ENCODE measurements around the gene VWA5B2.
A peak's percentile ranks its signal among the peaks of the same experiment; 100 is the strongest.
"Not testable (repeated sequence)": the region's sequence is repeated elsewhere in the genome, so short reads cannot be mapped to it uniquely, and the experiment has no call there.

The VWA5B2 gene

DNA sequence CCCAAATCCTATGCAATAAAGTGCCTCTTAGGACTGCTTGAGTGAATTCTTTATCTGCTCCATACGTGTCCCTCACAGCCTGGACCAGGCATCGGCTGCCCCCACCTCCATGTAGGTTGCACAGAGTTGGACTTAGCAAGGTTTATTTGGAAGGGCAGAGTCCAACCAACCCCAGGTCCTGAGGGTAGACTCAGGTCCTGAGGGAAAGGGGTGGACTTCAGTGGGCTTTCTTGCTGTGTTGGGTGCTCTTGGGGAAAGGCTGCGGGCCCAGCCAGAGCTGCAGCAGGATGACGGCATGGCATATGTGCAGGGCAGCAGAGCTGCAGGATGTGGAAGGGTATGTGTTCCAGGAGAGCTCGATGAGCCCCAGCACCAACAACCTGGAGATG lies 12.9 kb downstream of the VWA5B2 start:
- DNase-seq (ENCODE audit: low spot score), result no peak

DNA sequence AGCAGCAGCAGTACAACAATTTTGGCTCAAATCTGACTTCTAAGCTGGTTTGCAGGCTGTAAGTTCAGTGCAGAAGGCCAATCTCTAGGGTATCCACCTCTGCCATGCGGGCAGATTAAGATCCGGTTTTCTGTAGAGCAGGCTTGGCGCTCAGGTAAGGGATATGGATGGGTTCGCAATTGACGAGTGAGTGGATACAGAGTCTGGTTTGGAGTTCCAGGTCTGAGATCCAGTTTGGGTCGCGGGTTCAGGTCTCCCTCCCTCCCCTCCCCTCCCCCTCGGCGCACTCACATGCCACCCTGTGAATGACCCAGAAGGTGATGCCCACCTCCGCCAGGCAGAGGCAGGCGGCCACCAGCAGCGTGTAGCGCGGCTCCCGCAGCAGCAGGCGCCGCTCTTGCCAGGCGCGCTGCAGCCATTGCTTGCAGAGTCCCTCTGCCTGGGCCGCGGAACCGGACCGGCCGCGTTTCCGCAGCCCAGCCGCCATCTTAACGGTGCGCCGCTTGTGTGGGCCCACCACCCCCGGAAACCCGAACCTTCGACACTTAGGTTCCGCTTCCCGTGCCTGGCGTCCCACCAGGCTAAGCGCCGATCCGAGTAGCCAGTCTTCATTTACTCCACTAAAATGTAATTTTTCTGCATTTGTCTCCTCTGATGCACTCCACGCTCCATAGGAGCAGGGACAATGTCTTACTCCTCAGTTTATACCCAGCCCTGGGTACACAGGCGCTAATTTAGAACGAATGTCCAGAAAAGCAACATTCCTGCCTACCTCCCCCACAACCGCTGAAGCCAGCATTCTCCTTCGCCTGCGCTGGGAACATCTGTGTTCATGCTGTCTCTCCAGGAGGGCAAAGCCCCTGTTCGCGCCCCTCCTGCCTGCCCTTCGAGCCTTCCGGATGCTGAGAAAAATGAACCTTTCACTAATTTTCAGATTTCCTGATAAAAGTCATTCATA lies 19.3 kb downstream of the VWA5B2 start, which contains the start of gene ALG3:
TSS of gene ALG3 (minus strand) at position 509 of the 958 bp plus-strand sequence. CDS start at position 487, 22 bp downstream.
- peak; percentile 91 for DNase-seq (ENCODE audit: low spot score)

DNA sequence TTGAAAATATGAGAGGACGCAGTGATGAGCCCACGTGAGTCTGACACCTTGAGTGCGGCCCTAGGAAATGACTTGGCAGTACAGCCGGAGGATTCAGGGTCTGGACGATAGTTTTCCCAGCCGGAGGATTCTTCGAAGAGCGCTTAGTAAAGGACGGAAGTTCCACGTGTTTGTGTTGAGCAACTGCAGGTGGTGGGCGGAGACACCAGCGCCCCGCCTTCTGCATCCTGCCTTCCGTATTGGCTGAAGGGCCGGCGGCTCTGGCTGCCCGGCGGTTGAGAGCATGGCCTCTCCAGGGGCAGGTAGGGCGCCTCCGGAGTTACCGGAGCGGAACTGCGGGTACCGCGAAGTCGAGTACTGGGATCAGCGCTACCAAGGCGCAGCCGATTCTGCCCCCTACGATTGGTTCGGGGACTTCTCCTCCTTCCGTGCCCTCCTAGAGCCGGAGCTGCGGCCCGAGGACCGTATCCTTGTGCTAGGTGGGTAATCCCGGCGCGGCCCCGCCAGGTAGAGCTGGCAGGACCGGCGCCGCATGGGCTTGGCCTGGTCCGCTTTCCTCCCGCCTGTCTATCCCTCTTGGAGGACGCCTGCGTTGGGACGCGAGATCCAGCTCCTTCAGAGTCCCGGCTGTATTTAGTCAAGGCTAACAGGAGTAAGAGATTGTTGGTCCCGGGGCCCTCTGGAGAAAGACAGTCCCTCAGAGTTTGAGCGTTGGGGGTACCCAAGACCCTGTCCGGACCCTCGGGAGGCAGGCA lies 20.2 kb downstream of the VWA5B2 start, which contains the start of gene EEF1AKMT4:
TSS of gene EEF1AKMT4 (plus strand) at position 261 of the 755 bp plus-strand sequence. CDS start at position 284, 23 bp downstream.
- peak; percentile 97 for DNase-seq (ENCODE audit: low spot score)

DNA sequence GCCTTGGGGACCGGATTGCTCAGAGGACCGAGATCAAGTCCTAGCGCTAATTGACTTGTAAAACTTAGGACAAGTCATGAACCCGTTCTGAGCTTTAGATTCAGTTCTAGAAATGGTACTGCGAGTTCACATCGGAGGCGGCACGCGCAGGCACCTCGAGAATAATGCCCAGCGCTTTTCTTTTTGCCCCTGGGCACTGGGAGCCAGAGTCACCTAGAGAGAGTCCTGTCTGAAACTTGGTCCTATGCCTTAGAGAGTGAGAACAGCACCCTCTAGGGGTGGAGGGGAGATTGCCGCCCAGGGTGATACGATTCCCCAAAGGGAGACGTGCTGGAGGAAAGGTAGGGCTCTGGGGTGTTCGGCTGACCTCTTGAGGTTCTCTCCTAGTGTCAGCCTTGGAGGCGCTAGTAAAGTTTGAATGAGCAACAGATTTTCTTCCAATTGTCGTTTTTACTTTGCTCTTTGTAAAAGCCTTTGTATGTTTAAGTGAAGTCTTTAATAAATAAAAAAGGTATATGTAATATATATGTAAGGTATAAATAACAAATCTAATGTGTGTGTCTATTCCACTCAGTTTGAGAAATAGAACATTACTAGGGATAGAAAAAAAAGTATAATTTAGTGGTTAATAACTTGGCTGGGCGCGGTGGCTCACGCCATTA lies 20.9 kb downstream of the VWA5B2 start:
- DNase-seq (ENCODE audit: low spot score), result peak; percentile 94

DNA sequence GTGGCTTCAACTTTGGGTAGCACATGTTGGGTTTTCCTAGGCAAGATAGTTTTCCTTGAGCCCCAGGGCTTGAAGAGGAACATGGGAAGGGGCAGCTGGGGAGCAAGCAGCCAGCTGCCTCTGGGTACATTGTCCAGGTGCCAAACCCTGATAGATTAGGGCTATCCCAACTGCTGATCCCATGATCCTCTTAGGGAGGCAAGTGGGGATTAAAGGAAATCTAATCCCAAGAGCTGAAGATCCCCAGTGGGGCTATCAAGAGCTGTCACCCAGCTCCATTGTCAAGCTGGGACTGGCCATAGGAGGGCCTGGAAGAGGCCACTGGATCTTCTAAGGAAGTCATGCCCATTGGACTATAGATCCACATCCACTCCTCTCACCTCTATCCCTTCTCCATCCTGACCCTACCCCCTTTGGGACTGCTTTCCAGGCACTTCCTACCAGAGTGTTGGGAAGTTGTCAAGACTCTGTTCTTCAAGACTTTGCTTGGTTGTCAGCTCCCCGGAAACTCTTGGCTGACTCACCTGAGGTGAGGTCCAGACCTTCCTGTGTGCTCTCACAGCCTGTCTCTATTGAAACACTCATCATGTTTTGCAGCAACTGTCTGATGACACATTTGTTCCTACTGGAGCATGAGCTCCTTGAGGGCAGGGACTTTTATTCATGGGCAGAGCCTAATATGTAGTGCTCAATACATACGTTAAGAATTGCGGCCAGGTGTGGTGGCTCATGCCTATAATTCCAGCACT lies 26.1 kb downstream of the VWA5B2 start:
- no peak for DNase-seq (ENCODE audit: low spot score)

DNA sequence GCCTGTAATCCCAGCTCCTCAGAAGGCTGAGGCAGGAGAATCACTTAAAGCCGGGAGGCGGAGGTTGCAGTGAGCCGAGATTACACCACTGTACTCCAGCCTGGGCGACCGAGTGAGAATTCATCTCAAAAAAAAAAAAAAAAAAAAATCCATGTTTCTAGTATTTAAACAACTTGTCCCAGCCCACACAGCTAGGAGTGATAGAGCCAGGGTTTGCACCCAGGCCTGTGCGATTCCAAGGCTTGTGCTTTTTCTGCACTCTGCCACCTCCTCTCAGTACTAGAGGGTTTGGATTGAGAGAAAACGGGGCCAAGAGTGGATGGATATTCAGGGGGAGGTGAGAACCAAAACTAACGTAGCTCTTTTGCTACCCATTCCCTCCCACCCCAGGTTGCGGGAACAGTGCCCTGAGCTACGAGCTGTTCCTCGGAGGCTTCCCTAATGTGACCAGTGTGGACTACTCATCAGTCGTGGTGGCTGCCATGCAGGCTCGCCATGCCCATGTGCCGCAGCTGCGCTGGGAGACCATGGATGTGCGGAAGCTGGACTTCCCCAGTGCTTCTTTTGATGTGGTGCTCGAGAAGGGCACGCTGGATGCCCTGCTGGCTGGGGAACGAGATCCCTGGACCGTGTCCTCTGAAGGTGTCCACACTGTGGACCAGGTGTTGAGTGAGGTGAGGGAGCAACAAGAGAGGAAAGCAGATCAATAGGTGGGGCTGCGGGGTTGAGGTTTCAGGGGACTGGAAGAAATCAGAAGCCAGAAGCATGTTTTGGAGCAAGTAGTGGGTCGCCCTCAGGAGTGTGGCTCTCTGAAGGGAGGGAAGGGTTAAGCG lies 27.9 kb downstream of the VWA5B2 start:
- no peak for DNase-seq (ENCODE audit: low spot score)

DNA sequence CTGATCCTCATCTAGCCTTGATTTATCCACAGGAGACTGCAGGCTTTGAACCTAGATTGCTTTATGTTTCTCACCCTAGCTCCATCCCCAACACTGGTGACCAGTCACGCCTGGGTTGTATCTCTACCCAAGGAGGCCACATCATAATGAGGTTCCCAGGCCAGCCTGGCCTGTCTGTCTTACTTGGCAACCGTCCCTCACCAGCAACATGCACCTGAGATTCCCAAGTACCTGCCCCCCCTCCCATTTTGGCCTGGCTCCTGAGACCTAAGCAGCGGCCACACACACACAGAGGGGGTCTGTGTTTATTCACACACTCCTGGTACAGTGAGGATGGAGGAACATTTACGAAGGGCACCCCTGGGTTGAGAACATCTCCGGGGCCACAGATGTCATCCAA lies 29.5 kb downstream of the VWA5B2 start:
- no peak for DNase-seq (ENCODE audit: low spot score)

DNA sequence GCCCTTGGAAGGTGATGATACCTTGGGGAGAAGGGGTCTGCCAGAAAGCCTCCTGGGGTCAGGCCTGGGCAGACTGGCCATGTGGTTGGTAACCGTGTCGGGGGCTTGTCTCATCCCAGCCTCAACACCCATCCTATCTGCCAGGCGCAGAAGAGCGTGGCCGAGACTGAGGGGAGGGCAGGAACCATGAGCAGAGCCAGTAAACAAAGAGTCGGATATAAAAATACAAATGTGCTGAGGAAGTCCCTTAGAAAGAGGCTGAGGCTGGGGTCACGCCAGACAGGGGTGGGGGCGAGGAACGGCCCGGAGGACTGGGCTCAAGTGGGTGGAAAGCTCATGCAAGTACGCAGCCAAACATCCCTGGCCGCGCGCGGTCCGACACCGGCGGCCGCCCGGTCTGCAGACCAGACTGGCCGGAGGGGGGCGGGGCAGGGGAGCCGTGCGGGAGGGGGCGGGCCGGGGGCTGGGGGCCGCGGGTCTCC lies 30.1 kb downstream of the VWA5B2 start:
- DNase-seq (ENCODE audit: low spot score), result no peak

DNA sequence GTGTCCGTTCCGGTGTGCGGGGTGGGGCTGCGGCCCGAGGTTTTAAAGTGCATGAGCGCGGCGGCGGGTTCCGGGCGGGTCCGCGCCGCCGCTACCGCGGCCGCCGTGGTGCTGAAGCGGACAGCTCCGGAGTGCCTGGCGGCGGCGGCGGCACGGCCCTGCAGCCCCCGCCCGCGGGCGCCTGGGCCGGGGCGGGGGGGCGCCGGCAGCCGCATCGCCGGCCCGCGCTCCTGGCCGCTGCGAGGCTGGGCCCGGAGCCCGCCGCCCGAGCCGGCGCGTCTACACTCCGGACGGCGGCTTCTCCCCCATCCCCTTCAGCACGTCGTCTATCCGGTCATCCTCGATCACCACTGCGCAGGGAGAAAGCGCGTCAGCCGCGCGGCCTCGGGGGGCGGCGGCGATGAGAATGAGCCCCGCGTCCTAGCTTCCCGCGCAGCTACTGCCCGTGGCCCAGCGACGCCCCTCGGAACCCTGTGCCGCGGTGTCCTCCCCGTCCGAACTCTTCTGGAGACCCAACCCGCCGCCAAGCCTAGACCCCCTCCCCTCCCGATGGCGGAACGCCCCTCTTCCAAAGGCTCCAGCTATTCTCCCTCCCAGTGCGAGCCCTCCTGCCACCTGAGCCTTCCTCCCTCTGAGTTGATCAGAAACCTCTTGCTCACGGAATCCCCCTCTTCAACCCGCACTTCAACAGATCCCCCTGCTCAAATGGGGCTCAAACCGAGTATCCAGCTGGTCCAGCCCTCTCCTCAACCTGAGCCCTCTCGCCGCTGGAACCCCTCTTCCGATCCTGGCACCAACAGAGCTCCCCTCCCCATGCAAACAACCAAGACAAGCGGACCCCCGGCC lies 30.7 kb downstream of the VWA5B2 start:
- DNase-seq (ENCODE audit: low spot score), result no peak

DNA sequence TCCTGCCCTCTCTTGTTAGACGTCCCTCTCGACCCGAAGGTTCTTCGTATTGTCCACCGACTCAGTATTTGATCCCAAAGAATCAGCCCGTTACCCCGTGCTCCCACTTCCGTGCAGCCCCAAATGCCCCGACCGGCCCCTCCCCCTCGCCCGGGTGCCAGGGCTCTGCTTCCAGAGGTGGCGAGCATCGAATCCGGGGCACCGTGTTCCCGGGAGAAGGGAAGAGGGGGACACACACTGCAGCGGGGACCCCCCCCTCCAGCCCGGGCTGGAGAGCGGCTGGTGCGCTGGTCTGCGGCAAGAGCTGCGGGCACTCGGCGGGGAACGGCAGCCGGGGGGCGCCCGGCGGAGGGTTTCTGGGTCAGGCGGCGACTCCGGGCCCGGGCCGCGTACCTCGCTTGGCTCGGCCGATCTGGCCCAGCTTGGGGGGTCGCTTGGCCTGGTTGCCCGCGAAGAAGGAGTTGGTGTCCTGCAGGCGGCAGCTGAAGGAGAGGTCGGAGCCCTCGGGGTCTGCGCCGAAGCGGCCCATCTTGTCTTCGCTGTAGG lies 31.4 kb downstream of the VWA5B2 start:
- DNase-seq (ENCODE audit: low spot score), result no peak

DNA sequence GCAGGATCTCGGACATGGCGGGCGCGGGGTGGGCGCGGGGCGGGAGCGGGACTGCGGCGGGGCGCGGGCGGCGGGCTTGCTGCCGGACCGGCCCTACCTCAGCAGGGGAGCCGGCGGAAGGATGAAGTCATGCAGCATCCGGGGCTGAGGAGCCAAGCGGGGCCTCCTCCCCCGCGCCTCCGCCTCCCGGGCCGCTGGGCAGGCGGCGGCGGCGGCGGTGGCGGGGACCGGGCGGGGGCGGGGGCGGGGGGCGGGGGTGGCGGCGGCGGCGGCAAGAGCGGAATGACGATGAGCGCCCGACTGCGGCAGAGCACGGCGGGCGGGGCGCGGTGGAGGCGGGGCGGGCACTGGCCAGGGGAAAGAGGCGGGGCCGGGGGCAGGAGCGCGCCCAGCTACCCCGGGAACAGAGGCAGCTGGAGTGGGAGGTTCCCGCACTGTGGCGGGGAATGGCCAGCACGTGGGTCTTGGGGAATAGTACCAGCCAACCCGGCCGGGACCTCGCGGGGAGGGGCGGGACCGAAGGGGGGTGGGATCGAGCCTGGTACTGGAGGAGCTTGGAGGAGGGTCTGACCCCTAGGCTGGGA lies 32.0 kb downstream of the VWA5B2 start, which contains the start of gene CAMK2N2:
TSS of gene CAMK2N2 (minus strand) at position 284 of the 584 bp plus-strand sequence. CDS start at position 16, 268 bp downstream.
- no peak for DNase-seq (ENCODE audit: low spot score)

DNA sequence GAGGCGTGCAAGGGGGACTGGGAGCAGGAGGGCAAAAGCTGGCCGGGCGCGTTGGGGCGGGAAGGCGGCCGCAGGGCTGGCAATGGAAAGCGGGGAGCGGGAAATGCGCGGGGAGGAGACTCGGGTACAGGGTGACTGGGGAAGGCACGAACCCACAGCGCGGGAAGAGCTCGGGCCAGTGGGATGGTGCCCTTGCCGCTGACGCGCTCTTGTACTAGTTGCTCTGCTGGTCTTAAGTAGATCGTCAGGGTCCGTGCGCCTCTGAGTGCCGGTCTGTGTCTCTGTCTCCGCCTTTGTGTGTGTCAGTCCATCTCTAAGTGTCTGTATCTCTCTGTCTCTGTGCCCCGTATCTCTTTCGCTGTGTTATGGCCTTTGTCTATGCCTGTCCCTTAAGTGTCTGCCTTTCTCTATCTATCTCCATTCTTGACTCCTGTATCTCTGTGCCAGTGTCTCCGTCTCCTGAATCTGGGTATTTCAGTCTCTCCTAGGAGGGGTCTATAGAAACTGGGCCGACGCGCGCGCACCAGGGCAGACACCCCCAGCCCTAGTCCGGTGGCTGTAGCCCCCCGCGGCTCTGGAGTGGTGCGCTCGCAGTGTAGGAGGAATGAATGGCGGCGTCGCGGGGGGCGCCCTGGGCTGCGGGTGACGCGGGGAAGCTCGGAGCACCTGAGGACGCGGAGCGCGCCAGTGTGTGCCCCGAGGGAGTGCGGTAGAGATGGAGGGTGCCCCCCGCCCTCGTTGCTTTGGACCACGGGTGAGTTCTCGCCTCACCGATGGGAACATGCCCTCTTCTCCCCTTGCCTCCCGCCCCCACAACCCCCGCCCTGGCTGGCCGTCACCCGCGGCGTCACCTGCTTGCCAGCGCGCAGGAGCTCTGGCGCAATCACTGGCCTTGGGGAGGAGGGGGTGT lies 32.7 kb downstream of the VWA5B2 start:
- no peak for DNase-seq (ENCODE audit: low spot score)

DNA sequence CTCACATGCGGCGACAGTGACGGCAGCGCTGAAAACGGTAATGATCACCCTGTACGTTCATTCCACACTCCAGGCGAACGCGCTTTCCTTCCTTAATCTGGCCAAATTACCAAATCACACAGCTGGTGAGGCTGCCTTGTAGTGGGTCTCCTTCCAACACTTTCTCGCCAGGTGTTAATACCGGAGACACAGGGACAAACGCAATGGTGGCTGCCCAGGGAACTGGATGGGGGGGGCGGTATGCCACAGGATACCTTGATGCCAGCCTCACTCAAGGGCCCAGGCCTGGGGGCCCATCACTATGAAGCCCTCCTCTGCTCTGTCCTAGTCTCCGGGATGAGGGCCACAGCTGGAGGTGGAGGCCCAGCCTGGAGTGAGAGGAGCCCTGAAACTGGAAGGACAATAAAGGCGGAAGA lies 33.4 kb downstream of the VWA5B2 start:
- no peak for DNase-seq (ENCODE audit: low spot score)

DNA sequence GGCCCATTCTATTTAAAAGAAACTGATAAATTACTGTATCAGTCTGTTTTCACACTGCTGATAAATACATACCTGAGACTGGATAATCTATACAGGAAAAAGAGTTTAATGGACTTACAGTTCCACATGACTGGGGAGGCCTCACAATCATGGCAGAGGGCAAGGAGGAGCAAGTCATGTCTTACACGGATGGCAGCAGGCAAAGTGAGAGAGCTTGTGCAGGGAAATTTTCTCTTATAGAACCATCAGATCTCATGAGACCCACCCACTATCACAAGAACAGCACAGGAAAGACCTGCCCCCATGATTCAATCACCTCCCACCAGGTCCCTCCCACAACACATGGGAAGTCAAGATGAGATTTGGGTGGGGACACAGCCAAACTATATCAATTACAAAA lies 37.9 kb downstream of the VWA5B2 start:
- not testable (repeated sequence) for DNase-seq (ENCODE audit: low spot score)

DNA sequence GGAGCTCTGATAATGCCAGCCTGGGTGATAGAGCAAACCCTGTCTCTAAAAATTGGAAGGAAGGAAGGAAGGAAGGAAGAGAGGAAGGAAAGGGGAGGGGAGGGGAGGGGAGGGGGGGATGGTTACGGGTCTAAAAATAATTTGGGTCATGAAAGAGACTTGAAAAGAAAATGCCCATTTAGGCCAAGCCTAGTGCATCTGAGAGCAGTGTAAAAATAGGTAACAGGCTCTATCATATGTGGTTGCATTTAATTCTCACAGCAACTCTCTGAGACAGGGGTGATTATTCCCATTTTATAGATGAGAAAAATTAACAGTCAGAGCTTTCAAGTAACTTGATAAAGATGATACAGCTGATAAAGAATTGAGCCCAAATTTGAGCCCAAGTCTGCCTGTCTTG lies 42.9 kb downstream of the VWA5B2 start:
- DNase-seq (ENCODE audit: low spot score), result no peak

DNA sequence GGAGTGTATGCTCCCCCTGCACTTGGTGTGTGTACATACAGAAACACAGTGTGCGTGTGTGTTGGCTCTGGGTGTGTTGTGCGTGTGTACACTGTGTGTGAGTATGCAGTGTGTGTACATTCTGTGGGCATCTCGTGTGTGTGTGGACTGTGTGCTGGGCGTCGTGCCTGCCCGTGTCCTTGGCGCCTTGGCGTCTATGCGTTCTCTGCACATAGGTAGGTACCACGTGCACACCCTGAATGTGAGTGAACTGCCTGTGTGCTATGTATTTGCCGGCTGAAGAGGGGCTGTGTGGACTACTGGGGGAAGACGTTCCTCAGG lies 46.0 kb downstream of the VWA5B2 start:
- no peak for DNase-seq (ENCODE audit: low spot score)

DNA sequence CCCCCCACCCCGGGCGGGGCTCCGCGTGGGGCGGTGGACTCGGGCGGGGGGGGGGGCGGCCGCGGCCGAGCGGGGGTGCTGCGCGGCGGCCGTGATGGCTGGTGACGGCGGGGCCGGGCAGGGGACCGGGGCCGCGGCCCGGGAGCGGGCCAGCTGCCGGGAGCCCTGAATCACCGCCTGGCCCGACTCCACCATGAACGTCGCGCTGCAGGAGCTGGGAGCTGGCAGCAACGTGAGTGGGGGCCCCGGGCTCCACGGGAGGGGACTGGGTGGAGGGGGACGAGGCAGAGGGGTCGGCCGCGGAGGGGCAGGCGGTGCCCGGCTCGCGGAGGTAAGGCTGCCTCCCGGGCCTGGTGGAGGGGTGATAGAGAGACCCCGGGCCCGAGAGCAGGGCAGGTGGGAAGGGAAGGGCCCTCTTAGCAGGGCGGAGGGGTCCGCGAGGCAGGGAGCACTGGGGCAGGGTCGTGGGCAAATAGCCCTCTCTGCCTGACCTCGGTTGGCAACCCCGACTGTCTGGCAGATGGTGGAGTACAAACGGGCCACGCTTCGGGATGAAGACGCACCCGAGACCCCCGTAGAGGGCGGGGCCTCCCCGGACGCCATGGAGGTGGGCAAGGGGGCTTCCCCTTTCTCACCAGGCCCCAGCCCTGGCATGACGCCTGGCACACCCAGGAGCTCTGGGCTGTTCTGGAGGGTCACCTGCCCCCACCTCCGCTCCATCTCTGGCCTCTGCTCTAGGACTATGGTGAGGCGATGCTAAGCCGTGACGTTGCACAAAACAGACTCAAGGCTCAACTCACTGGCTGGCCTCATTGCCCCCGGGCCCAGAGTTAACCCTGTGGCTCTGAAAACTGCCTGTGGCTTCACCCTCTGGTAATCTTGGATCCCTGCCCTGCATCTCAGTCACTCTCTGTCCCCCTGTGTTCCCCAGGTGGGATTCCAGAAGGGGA lies 46.9 kb downstream of the VWA5B2 start, which contains the start of gene ECE2:
TSS of gene ECE2 (plus strand) at position 62 of the 950 bp plus-strand sequence. CDS start at position 194, 132 bp downstream.
- DNase-seq (ENCODE audit: low spot score), result no peak

All from hematopoietic multipotent progenitor cell treated with erythropoietin and hydrocortisone succinate and interleukin-3 and kit ligand, for 17 days (in vitro differentiated cells).